HepG2 (cell line): Measurements from ENCODE around the gene UCKL1. TPM values are rescaled to one million over a fixed set of nuclear protein-coding genes. Genes with fewer than 3 reads are reported as not detected.

Experiments
- CENPT ChIP-seq: sonication (generic); formaldehyde crosslinking; IDR thresholded peaks from 2 replicates; pipeline ENCODE4 v1.8.0; 2022; ENCODE audit warnings: low read depth, mild to moderate bottlenecking, moderate library complexity, missing genetic modification reagents
- ERF ChIP-seq: IDR thresholded peaks from 2 replicates; pipeline ENCODE4 v1.6.1; 2018; ENCODE audit warnings: missing biosample characterization, missing genetic modification reagents
- ETV5 ChIP-seq: IDR thresholded peaks from 2 replicates; pipeline ENCODE4 v1.6.1; 2018; ENCODE audit warnings: missing biosample characterization, missing genetic modification reagents, inconsistent platforms, borderline replicate concordance
- KMT2A ChIP-seq: sonication (generic); formaldehyde crosslinking; IDR thresholded peaks from 2 replicates; pipeline ENCODE4 v1.4.0; 2020; ENCODE audit warnings: missing genetic modification reagents
- MIXL1 ChIP-seq: IDR thresholded peaks from 2 replicates; pipeline ENCODE4 v1.6.1; 2016
- MYC ChIP-seq: sonication (generic); formaldehyde crosslinking; IDR thresholded peaks from 2 replicates; pipeline ENCODE4 v1.9.0; 2021; ENCODE audit warnings: missing genetic modification reagents, borderline replicate concordance
- POLR2A ChIP-seq, 2 experiments: IDR thresholded peaks; 2 replicates each; pipeline ENCODE4 v1.6.1; 2011; ENCODE audit warnings: low read depth in 2 of 2, low read length in 2 of 2, mild to moderate bottlenecking in 1 of 2, moderate library complexity in 1 of 2; ENCODE audit not compliant: insufficient read depth in 1 of 2
- RFXAP ChIP-seq: sonication (generic); formaldehyde crosslinking; IDR thresholded peaks from 2 replicates; pipeline ENCODE4 v1.4.0; 2020; ENCODE audit warnings: missing genetic modification reagents, borderline replicate concordance
- TAF15 ChIP-seq: fragments of 200-400 bp; formaldehyde crosslinking; IDR thresholded peaks from one replicate; pipeline ENCODE4 v1.6.1; 2018; ENCODE audit warnings: mild to moderate bottlenecking, low read depth, low read length; ENCODE audit not compliant: poor library complexity, severe bottlenecking
- ZBTB20 ChIP-seq: sonication (generic); formaldehyde crosslinking; IDR thresholded peaks from 2 replicates; pipeline ENCODE4 v1.8.1; 2023; ENCODE audit warnings: missing genetic modification reagents, low read depth, mild to moderate bottlenecking, borderline replicate concordance
- ZFP82 ChIP-seq: sonication (generic); formaldehyde crosslinking; IDR thresholded peaks from 2 replicates; pipeline ENCODE4 v1.5.1; 2020; ENCODE audit warnings: mild to moderate bottlenecking, missing genetic modification reagents, borderline replicate concordance
- ZNF337 ChIP-seq: sonication (generic); formaldehyde crosslinking; IDR thresholded peaks from 2 replicates; pipeline ENCODE4 v1.5.1; 2020; ENCODE audit warnings: missing genetic modification reagents, low read depth, mild to moderate bottlenecking, borderline replicate concordance
- ZNF616 ChIP-seq: sonication (generic); formaldehyde crosslinking; IDR thresholded peaks from 2 replicates; pipeline ENCODE4 v1.5.0; 2020; ENCODE audit warnings: low read depth, mild to moderate bottlenecking, missing genetic modification reagents
- ZNF780A ChIP-seq: sonication (generic); formaldehyde crosslinking; IDR thresholded peaks from 2 replicates; pipeline ENCODE4 v1.8.0; 2022; ENCODE audit warnings: mild to moderate bottlenecking, missing genetic modification reagents, moderate library complexity
- ZNF781 ChIP-seq: sonication (generic); formaldehyde crosslinking; IDR thresholded peaks from 2 replicates; pipeline ENCODE4 v1.5.1; 2020; ENCODE audit warnings: borderline replicate concordance, mild to moderate bottlenecking, missing genetic modification reagents; ENCODE audit errors: not compliant biosample characterization
- ZNF841 ChIP-seq: sonication (generic); formaldehyde crosslinking; IDR thresholded peaks from 2 replicates; pipeline ENCODE4 v1.8.1; 2023; ENCODE audit warnings: missing genetic modification reagents, borderline replicate concordance
- polyA plus RNA-seq, 8 experiments: library from polyadenylated mRNA; depleted of rRNA in 3 of 8; stranded (reverse) in 7 of 8; unstranded in 1 of 8; fragments of >200 nt; fragmentation: Illumina TruSeq in 4 of 8; extraction: Trizol in 4 of 8; gene quantifications; 2 replicates each; pipeline versions ENCODE4 v1.2.1 to v1.2.3, GENCODE V29; 2011 to 2016; ENCODE audit warnings: low read depth in 4 of 8, missing spikeins in 1 of 8, mixed read lengths in 1 of 8; ENCODE audit not compliant: insufficient read depth in 1 of 8
- total RNA-seq, 5 experiments: library from RNA; depleted of rRNA; stranded (reverse); fragments of >200 nt; fragmentation: Illumina TruSeq; extraction: Trizol; gene quantifications; 2 replicates each; pipeline ENCODE4 v1.2.3, GENCODE V29; 2016; ENCODE audit warnings: low read depth in 1 of 5
- TF ChIP-seq, protein P1 (sequence below): sonication (generic); formaldehyde crosslinking; IDR thresholded peaks from 2 replicates; pipeline ENCODE4 v1.8.1; 2022; ENCODE audit warnings: mild to moderate bottlenecking, missing genetic modification reagents
- TF ChIP-seq, protein P2 (sequence below): fragments of 450-650 bp; IDR thresholded peaks from 2 replicates; pipeline ENCODE4 v1.6.1; 2017; ENCODE audit warnings: mild to moderate bottlenecking
- TF ChIP-seq, protein P3 (sequence below): sonication (generic); IDR thresholded peaks from 2 replicates; pipeline ENCODE4 v1.6.1; 2016; ENCODE audit warnings: low read depth, borderline replicate concordance
- TF ChIP-seq, protein P4 (sequence below): sonication (generic); formaldehyde crosslinking; IDR thresholded peaks from 2 replicates; pipeline ENCODE4 v1.9.0; 2021; ENCODE audit warnings: missing genetic modification reagents, borderline replicate concordance
- TF ChIP-seq, protein P5 (sequence below): sonication (generic); formaldehyde crosslinking; conservative IDR thresholded peaks from 2 replicates; pipeline ENCODE4 v1.5.0; 2020; ENCODE audit warnings: missing genetic modification reagents

UCKL1 gene
- total and polyA plus RNA-seq, 2 of the 13 experiments (the other 11 are each of a cell fraction or from before 2014, with no cell fraction given), result 50.2 to 126 TPM

DNA sequence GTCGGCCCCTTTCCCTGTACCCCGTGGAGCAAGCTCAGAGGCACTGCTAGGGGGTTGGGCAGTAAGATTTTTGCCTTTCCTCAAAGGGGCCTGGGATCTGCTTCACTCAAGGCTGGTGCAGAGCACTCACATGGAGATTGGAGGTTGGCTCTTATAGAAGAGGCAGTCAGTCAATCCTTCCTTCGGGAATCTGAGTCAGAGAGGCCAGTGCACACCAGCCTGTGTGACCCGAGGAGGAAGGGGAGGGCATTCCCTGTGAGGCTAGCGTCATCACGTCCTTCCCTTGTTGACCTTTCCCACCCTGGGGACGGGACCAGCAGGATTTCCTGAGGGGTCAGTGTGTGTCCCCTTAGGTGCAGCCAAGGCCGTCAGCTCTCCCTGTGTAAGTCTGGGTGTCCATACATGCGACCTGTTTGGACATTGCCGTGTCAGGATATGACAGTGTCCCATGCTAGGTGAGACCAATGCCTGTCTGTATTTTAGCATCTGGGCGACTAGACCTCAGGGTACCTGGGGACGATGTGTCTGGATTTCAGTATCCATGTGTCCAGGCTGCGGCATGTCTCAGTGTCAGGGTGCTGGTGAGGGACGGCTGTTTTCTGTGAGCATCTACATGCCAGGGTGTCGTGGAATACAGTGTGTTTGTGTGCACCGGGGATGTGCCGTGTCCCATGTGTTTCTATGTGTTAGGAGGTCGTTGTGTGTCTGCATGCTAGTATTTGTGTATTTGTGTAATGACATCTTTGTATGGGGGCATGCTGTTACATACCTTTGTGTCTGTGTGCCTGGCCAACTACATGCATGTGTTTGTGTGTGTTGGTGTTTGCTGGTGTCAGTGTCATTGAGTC is 16.3 kb upstream of the UCKL1 start (continued):
- TF ChIP-seq ZBTB20 (CRISPR knock-in tag) (peak; percentile 63; the same call in 1 of the 2 replicates), ZNF781 (CRISPR knock-in tag) (no peak), ZNF337 (CRISPR knock-in tag) (no peak), ZNF841 (no peak), POLR2A (IDR thresholded peaks at IDR 0.05; ENCODE audit: insufficient read depth in 1 of 2, low read depth in 2 of 2, low read length in 2 of 2) (no peak), MYC (CRISPR knock-in tag) (peak; percentile 77), TAF15 (no peak), CENPT (CRISPR knock-in tag) (no peak), KMT2A (CRISPR knock-in tag) (no peak), ZNF780A (CRISPR knock-in tag) (no peak), ZNF616 (CRISPR knock-in tag) (0 out of 2 replicates have a peak, but pooled peaks have one; percentile 4), ETV5 (CRISPR knock-in tag) (peak; percentile 51; the same call in 1 of the 2 replicates), ERF (CRISPR knock-in tag) (peak; percentile 20; the same call in 1 of the 2 replicates), MIXL1 (no peak), RFXAP (CRISPR knock-in tag) (peak; percentile 45; the same call in 1 of the 2 replicates), ZFP82 (CRISPR knock-in tag) (no peak)
- TF ChIP-seq, protein P1, sequence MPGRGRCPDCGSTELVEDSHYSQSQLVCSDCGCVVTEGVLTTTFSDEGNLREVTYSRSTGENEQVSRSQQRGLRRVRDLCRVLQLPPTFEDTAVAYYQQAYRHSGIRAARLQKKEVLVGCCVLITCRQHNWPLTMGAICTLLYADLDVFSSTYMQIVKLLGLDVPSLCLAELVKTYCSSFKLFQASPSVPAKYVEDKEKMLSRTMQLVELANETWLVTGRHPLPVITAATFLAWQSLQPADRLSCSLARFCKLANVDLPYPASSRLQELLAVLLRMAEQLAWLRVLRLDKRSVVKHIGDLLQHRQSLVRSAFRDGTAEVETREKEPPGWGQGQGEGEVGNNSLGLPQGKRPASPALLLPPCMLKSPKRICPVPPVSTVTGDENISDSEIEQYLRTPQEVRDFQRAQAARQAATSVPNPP (CRISPR knock-in tag), result no peak
- TF ChIP-seq, protein P2, sequence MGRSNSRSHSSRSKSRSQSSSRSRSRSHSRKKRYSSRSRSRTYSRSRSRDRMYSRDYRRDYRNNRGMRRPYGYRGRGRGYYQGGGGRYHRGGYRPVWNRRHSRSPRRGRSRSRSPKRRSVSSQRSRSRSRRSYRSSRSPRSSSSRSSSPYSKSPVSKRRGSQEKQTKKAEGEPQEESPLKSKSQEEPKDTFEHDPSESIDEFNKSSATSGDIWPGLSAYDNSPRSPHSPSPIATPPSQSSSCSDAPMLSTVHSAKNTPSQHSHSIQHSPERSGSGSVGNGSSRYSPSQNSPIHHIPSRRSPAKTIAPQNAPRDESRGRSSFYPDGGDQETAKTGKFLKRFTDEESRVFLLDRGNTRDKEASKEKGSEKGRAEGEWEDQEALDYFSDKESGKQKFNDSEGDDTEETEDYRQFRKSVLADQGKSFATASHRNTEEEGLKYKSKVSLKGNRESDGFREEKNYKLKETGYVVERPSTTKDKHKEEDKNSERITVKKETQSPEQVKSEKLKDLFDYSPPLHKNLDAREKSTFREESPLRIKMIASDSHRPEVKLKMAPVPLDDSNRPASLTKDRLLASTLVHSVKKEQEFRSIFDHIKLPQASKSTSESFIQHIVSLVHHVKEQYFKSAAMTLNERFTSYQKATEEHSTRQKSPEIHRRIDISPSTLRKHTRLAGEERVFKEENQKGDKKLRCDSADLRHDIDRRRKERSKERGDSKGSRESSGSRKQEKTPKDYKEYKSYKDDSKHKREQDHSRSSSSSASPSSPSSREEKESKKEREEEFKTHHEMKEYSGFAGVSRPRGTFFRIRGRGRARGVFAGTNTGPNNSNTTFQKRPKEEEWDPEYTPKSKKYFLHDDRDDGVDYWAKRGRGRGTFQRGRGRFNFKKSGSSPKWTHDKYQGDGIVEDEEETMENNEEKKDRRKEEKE, result no peak
- TF ChIP-seq, protein P3, sequence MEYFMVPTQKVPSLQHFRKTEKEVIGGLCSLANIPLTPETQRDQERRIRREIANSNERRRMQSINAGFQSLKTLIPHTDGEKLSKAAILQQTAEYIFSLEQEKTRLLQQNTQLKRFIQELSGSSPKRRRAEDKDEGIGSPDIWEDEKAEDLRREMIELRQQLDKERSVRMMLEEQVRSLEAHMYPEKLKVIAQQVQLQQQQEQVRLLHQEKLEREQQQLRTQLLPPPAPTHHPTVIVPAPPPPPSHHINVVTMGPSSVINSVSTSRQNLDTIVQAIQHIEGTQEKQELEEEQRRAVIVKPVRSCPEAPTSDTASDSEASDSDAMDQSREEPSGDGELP, result 0 out of 2 replicates have a peak, but pooled peaks have one; percentile 17
- TF ChIP-seq, protein P4, sequence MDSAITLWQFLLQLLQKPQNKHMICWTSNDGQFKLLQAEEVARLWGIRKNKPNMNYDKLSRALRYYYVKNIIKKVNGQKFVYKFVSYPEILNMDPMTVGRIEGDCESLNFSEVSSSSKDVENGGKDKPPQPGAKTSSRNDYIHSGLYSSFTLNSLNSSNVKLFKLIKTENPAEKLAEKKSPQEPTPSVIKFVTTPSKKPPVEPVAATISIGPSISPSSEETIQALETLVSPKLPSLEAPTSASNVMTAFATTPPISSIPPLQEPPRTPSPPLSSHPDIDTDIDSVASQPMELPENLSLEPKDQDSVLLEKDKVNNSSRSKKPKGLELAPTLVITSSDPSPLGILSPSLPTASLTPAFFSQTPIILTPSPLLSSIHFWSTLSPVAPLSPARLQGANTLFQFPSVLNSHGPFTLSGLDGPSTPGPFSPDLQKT (CRISPR knock-in tag), result no peak
- TF ChIP-seq, protein P5, sequence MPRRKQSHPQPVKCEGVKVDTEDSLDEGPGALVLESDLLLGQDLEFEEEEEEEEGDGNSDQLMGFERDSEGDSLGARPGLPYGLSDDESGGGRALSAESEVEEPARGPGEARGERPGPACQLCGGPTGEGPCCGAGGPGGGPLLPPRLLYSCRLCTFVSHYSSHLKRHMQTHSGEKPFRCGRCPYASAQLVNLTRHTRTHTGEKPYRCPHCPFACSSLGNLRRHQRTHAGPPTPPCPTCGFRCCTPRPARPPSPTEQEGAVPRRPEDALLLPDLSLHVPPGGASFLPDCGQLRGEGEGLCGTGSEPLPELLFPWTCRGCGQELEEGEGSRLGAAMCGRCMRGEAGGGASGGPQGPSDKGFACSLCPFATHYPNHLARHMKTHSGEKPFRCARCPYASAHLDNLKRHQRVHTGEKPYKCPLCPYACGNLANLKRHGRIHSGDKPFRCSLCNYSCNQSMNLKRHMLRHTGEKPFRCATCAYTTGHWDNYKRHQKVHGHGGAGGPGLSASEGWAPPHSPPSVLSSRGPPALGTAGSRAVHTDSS, result no peak
